Measurements from ENCODE around the gene ANKRD22.

DNA sequence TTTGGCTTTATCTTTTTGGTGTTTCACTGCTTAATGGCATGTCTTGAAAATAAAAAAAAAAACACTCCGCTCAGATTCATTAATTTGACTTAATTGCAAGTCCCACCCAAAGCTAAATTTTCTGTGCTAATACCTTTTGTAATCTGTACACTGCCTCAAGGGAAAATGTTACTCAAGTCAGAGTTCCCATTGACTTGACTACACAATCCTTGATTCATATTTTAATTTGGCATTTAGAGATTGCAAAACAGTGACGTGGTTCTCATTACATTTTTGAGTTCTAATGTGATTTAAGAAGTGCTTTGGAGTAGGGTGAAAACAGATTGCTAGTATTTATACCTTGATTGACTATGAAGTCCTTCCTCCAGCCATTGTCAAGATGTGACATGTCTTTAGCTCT lies 70.4 kb downstream of the ANKRD22 start:
- TF ChIP-seq, protein P1, sequence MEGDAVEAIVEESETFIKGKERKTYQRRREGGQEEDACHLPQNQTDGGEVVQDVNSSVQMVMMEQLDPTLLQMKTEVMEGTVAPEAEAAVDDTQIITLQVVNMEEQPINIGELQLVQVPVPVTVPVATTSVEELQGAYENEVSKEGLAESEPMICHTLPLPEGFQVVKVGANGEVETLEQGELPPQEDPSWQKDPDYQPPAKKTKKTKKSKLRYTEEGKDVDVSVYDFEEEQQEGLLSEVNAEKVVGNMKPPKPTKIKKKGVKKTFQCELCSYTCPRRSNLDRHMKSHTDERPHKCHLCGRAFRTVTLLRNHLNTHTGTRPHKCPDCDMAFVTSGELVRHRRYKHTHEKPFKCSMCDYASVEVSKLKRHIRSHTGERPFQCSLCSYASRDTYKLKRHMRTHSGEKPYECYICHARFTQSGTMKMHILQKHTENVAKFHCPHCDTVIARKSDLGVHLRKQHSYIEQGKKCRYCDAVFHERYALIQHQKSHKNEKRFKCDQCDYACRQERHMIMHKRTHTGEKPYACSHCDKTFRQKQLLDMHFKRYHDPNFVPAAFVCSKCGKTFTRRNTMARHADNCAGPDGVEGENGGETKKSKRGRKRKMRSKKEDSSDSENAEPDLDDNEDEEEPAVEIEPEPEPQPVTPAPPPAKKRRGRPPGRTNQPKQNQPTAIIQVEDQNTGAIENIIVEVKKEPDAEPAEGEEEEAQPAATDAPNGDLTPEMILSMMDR (conservative IDR thresholded peaks at IDR 0.05 in 1 of 2, IDR thresholded peaks at IDR 0.05 in 1 of 2; ENCODE audit: extremely low read depth in 1 of 2, insufficient read depth in 1 of 2, low read depth in 1 of 2, low read length in 2 of 2): no peak
- no peak for TF ChIP-seq EZH2 (IDR thresholded peaks at IDR 0.05; ENCODE audit: borderline replicate concordance, low read length)

Data from mammary epithelial cell (primary cell).